ENCODE results near the gene TENT4B. TPM values are rescaled to one million over a fixed set of nuclear protein-coding genes. Genes with fewer than 3 reads are reported as not detected.

Gene TENT4B
- total RNA-seq, 2 experiments from 2014 or later, result 5.8 to 8.8 TPM

DNA sequence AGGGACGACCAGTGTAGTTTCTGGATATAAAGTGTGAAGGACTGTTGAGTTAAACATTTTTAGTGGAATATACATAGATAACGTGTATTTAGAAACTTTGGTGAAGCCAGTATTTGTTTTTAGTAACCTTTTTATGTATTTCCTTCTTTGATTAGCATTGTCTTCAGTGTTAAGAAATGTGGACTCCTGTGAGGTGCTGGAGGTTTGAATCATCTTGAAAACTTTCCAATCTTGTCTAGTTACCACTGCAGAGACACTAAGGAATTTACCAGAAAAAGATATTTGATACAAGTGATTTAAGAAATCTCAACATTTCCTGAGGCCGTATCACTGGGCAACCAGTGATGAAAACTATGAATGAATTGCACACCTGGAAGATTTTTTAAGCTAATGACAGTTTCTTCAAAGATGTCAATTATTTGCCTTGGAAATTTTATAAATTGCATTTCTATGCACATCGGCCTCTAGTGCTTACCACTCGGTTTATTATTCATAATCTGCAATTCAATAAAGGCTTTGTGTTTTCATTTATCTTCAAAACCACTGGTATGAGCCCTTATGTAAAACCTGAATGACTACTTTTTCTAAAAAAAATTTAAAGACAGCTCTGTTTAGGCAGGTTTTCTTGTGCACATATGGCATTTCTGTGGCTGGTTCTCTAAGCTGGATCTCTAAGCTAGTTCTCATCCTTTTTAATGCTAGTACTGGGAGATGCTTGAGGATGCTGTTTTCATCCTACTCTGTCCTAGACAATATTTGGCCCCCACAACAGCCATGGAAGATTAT lies 81.9 kb downstream of the TENT4B start:
- ChIA-PET CTCF (ENCODE audit: unreplicated experiment) (no interaction called here), POLR2A (interaction anchor here (0.6 to 1.2 kb wide), 2 partner anchors 8 to 27 kb away, joined by 3 read pairs; no protein-coding TSS in a partner anchor)
- Histone ChIP-seq H3K9me2 (ENCODE audit: insufficient read depth, low read length) (no peaks in the 10 kb centered on the region), H3K4me3 (ENCODE audit: low read depth, low read length, poor library complexity, severe bottlenecking) (no peak overlapping the region), H3K36me3 (ENCODE audit: insufficient read depth, low read length) (no peaks in the 10 kb centered on the region), H3K4me1 (ENCODE audit: insufficient read depth, low read length, poor library complexity, severe bottlenecking) (no peaks in the 10 kb centered on the region), H4K20me1 (ENCODE audit: insufficient read depth, low read length) (no peaks in the 10 kb centered on the region), H3K4me2 (ENCODE audit: low read length) (no peak overlapping the region), H2AFZ (ENCODE audit: low read length) (no peak overlapping the region), H3K79me2 (ENCODE audit: insufficient read depth, low read depth, low read length) (no peaks in the 10 kb centered on the region), H3K27ac (ENCODE audit: low read depth, low read length, poor library complexity, severe bottlenecking) (no peak overlapping the region), H3K9me3 (ENCODE audit: low read length) (no peaks in the 10 kb centered on the region)
- DNase-seq (ENCODE audit: low spot score), result no peak
- intact Hi-C loops (cut with micrococcal nuclease; ENCODE audit: unreplicated experiment), result no loop called here
- TF ChIP-seq EZH2phosphoT487 (IDR thresholded peaks at IDR 0.05; ENCODE audit: borderline replicate concordance, low read depth, low read length), result no peak
- TF ChIP-seq, protein P1, sequence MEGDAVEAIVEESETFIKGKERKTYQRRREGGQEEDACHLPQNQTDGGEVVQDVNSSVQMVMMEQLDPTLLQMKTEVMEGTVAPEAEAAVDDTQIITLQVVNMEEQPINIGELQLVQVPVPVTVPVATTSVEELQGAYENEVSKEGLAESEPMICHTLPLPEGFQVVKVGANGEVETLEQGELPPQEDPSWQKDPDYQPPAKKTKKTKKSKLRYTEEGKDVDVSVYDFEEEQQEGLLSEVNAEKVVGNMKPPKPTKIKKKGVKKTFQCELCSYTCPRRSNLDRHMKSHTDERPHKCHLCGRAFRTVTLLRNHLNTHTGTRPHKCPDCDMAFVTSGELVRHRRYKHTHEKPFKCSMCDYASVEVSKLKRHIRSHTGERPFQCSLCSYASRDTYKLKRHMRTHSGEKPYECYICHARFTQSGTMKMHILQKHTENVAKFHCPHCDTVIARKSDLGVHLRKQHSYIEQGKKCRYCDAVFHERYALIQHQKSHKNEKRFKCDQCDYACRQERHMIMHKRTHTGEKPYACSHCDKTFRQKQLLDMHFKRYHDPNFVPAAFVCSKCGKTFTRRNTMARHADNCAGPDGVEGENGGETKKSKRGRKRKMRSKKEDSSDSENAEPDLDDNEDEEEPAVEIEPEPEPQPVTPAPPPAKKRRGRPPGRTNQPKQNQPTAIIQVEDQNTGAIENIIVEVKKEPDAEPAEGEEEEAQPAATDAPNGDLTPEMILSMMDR (conservative IDR thresholded peaks at IDR 0.05; ENCODE audit: low read length), result no peak
- no TSS peak for BruUV-seq (replicated peaks)

DNA sequence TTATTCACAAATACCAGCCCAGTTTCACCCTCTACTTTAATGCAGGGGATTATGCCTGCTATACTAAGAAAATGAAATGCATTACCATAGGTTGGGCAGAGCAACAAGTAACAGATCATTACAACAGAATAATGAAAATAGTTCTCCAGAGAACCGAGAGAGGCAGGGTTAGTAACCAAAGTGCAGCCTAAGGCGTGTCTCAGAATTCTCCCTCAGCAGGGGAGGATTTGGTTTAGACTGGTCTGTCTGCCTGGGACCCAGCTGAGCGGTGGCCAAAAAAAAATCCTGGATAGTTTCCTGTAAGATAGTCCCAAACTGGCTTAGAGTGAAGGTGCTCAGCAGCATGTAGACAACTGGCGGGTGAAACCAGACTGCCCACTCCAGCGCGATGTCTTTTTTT lies 82.5 kb downstream of the TENT4B start:
- H3K4me3 ChIP-seq (ENCODE audit: low read depth, low read length, poor library complexity, severe bottlenecking), result no peak overlapping the region
- POLR2A ChIA-PET, result interaction anchor here (0.6 to 1.2 kb wide), 2 partner anchors 7 to 27 kb away, joined by 3 read pairs; no protein-coding TSS in a partner anchor
- H3K4me1 ChIP-seq (ENCODE audit: insufficient read depth, low read length, poor library complexity, severe bottlenecking), result no peaks in the 10 kb centered on the region
- no peak overlapping the region for H3K4me2 ChIP-seq (ENCODE audit: low read length)
- CTCF ChIA-PET (ENCODE audit: unreplicated experiment), result no interaction called here
- H3K9me3 ChIP-seq (ENCODE audit: low read length), result no peaks in the 10 kb centered on the region
- no peaks in the 10 kb centered on the region for H4K20me1 ChIP-seq (ENCODE audit: insufficient read depth, low read length)
- no TSS peak for BruUV-seq (replicated peaks)
- no peak for DNase-seq (ENCODE audit: low spot score)
- no peaks in the 10 kb centered on the region for H3K79me2 ChIP-seq (ENCODE audit: insufficient read depth, low read depth, low read length)
- intact Hi-C loops (cut with micrococcal nuclease; ENCODE audit: unreplicated experiment), result no loop called here
- H3K36me3 ChIP-seq (ENCODE audit: insufficient read depth, low read length), result no peaks in the 10 kb centered on the region
- no peaks in the 10 kb centered on the region for H3K9me2 ChIP-seq (ENCODE audit: insufficient read depth, low read length)
- no peak overlapping the region for H2AFZ ChIP-seq (ENCODE audit: low read length)
- TF ChIP-seq, protein P1 (conservative IDR thresholded peaks at IDR 0.05; ENCODE audit: low read length), result no peak
- TF ChIP-seq EZH2phosphoT487 (IDR thresholded peaks at IDR 0.05; ENCODE audit: borderline replicate concordance, low read depth, low read length), result no peak
- no peak overlapping the region for H3K27ac ChIP-seq (ENCODE audit: low read depth, low read length, poor library complexity, severe bottlenecking)

DNA sequence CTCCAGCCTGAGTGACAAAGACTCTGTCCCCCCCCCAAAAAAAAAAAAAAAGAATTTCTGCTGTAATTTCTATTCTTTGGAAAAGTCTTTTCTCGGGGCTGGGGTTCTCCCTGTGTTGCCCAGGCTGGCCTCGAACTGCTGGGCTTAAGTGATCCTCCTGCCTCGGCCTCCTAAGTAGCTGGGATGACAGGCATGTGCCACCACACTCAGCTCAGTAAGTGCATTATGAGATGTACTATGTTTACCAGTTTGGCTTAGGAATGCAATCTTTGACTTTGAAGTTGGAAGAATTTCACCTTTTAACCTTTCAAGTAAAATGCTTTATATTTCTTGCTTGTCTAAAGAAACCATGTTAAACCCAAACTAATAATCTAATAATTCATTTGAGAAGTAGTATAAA lies 85.2 kb downstream of the TENT4B start:
- CTCF ChIA-PET (ENCODE audit: unreplicated experiment), result no interaction called here
- DNase-seq (ENCODE audit: low spot score), result no peak
- H4K20me1 ChIP-seq (ENCODE audit: insufficient read depth, low read length), result no peaks in the 10 kb centered on the region
- no TSS peak for BruUV-seq (replicated peaks)
- no peak overlapping the region for H2AFZ ChIP-seq (ENCODE audit: low read length)
- no peak for TF ChIP-seq EZH2phosphoT487 (IDR thresholded peaks at IDR 0.05; ENCODE audit: borderline replicate concordance, low read depth, low read length)
- TF ChIP-seq, protein P1 (conservative IDR thresholded peaks at IDR 0.05; ENCODE audit: low read length), result no peak
- intact Hi-C loops (cut with micrococcal nuclease; ENCODE audit: unreplicated experiment), result no loop called here
- H3K4me3 ChIP-seq (ENCODE audit: low read depth, low read length, poor library complexity, severe bottlenecking), result no peak overlapping the region
- no peaks in the 10 kb centered on the region for H3K36me3 ChIP-seq (ENCODE audit: insufficient read depth, low read length)
- no peaks in the 10 kb centered on the region for H3K4me1 ChIP-seq (ENCODE audit: insufficient read depth, low read length, poor library complexity, severe bottlenecking)
- H3K4me2 ChIP-seq (ENCODE audit: low read length), result no peak overlapping the region
- no peak overlapping the region for H3K27ac ChIP-seq (ENCODE audit: low read depth, low read length, poor library complexity, severe bottlenecking)
- no peaks in the 10 kb centered on the region for H3K79me2 ChIP-seq (ENCODE audit: insufficient read depth, low read depth, low read length)
- POLR2A ChIA-PET, result interaction anchor here (1.3 kb wide), 1 partner anchor 35 kb away, joined by 4 read pairs; no protein-coding TSS in a partner anchor
- no peaks in the 10 kb centered on the region for H3K9me2 ChIP-seq (ENCODE audit: insufficient read depth, low read length)
- H3K9me3 ChIP-seq (ENCODE audit: low read length), result no peaks in the 10 kb centered on the region
